Smooth muscle cell (in vitro differentiated cells): Measurements from ENCODE around the gene ADCY1. TPM values are rescaled to one million over a fixed set of nuclear protein-coding genes. Genes with fewer than 3 reads are reported as not detected.

Source experiments
- DNase-seq: peaks from one replicate; lab custom pipeline; 2025; ENCODE audit not compliant: unreplicated experiment; lab: John Stamatoyannopoulos, UW
- H2AFZ ChIP-seq: fragments of 200-600 bp; sonication (generic); 2 replicates; pipeline ENCODE4 v1.6.0; 2016; ENCODE audit warnings: antibody characterized with exemption, low read depth, mild to moderate bottlenecking
- H3F3A ChIP-seq: fragments of 200-600 bp; sonication (generic); 2 replicates; pipeline ENCODE4 v1.6.0; 2017; ENCODE audit warnings: antibody characterized with exemption, low read depth
- H3K27ac ChIP-seq: fragments of 200-600 bp; sonication (generic); 2 replicates; pipeline ENCODE4 v1.5.1; 2016; ENCODE audit warnings: low read depth, mild to moderate bottlenecking
- H3K27me3 ChIP-seq: fragments of 200-600 bp; sonication (generic); 2 replicates; pipeline ENCODE4 v1.6.1; 2016; ENCODE audit warnings: low read depth, mild to moderate bottlenecking
- H3K36me3 ChIP-seq: fragments of 200-600 bp; sonication (generic); 2 replicates; pipeline ENCODE4 v1.5.1; 2016; ENCODE audit warnings: low read depth
- H3K4me1 ChIP-seq: fragments of 200-600 bp; sonication (generic); 2 replicates; pipeline ENCODE4 v1.5.1; 2016; ENCODE audit warnings: low read depth
- H3K4me2 ChIP-seq: fragments of 200-600 bp; sonication (generic); 2 replicates; pipeline ENCODE4 v1.6.0; 2016; ENCODE audit warnings: mild to moderate bottlenecking
- H3K4me3 ChIP-seq: fragments of 200-600 bp; sonication (generic); 2 replicates; pipeline ENCODE4 v1.5.1; 2016; ENCODE audit warnings: mild to moderate bottlenecking
- H3K79me2 ChIP-seq: fragments of 200-600 bp; sonication (generic); 2 replicates; pipeline ENCODE4 v1.6.0; 2016; ENCODE audit warnings: low read depth, mild to moderate bottlenecking
- H3K9ac ChIP-seq: fragments of 200-600 bp; sonication (generic); 2 replicates; pipeline ENCODE4 v1.6.0; 2016; ENCODE audit warnings: low read depth
- H3K9me3 ChIP-seq: fragments of 200-600 bp; sonication (generic); replicated peaks from 2 replicates; pipeline ENCODE4 v1.5.1; 2016; ENCODE audit warnings: low read depth
- H4K20me1 ChIP-seq: fragments of 200-600 bp; sonication (generic); 2 replicates; pipeline ENCODE4 v1.6.0; 2016; ENCODE audit warnings: low read depth
- WGBS: methylation state at CpG from one replicate; pipeline ENCODE4 v1.1.7; 2016; ENCODE audit warnings: low lambda C conversion rate; 5-methylcytosine and 5-hydroxymethylcytosine counted together
- polyA plus RNA-seq: library from polyadenylated mRNA; unstranded; fragments of >200 nt; fragmentation: Nextera tagmentation; extraction: Ambion mirVana; gene quantifications from 2 replicates; pipeline ENCODE4 v1.2.1, GENCODE V29; 2016
- total RNA-seq: library from RNA; depleted of rRNA; stranded (reverse); fragments of >200 nt; gene quantifications from 2 replicates; pipeline ENCODE4 v1.2.3, GENCODE V29; 2014
- TF ChIP-seq, protein P1 (sequence below): fragments of 200-600 bp; sonication (generic); IDR thresholded peaks from 2 replicates; pipeline ENCODE4 v1.5.1; 2017; ENCODE audit warnings: borderline replicate concordance, mild to moderate bottlenecking, antibody characterized with exemption; ENCODE audit not compliant: insufficient read depth, poor library complexity, severe bottlenecking

Gene ADCY1
- total and polyA plus RNA-seq, 2 experiments from 2014 or later = 0.22 TPM; not detected in 1

DNA sequence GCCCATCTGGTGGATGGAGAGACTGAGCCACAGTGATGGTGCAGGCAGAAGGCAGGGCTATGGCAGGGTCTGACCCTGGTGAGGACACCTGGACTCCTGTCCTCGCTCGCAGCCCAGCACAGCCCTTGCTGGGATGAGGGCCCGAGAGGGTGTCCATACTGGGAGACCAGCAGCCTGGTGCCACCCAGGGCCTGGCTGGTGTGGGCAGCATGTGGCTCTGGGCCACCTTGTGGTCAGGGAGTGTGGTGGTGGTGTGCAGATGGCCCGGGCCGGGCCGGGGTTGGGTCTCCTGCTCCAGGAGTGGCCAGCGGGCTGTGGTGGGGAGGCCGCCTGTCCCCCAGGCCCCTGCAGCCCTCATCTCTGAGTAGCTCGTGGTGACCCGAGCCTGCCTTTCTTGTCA is 14.9 kb downstream of the ADCY1 start:
- H3K4me2 ChIP-seq = no peak overlapping the region
- no peak overlapping the region for H3K9ac ChIP-seq
- TF ChIP-seq, protein P1, sequence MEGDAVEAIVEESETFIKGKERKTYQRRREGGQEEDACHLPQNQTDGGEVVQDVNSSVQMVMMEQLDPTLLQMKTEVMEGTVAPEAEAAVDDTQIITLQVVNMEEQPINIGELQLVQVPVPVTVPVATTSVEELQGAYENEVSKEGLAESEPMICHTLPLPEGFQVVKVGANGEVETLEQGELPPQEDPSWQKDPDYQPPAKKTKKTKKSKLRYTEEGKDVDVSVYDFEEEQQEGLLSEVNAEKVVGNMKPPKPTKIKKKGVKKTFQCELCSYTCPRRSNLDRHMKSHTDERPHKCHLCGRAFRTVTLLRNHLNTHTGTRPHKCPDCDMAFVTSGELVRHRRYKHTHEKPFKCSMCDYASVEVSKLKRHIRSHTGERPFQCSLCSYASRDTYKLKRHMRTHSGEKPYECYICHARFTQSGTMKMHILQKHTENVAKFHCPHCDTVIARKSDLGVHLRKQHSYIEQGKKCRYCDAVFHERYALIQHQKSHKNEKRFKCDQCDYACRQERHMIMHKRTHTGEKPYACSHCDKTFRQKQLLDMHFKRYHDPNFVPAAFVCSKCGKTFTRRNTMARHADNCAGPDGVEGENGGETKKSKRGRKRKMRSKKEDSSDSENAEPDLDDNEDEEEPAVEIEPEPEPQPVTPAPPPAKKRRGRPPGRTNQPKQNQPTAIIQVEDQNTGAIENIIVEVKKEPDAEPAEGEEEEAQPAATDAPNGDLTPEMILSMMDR = no peak
- 87% methylated on average over 10 of the region's 10 CpGs for WGBS
- no peaks in the 10 kb centered on the region for H3K27me3 ChIP-seq
- H3F3A ChIP-seq = no peaks in the 10 kb centered on the region
- no peak for DNase-seq
- H3K4me3 ChIP-seq = no peak overlapping the region
- H3K4me1 ChIP-seq = no peaks in the 10 kb centered on the region
- no peak overlapping the region for H2AFZ ChIP-seq
- H3K36me3 ChIP-seq = no peaks in the 10 kb centered on the region
- no peaks in the 10 kb centered on the region for H3K79me2 ChIP-seq
- H4K20me1 ChIP-seq = no peaks in the 10 kb centered on the region
- no peaks in the 10 kb centered on the region for H3K9me3 ChIP-seq
- H3K27ac ChIP-seq = no peak overlapping the region

- 91% methylated on average over 17 of the region's 17 CpGs for WGBS
- DNase-seq = no peak
Measured at GRCh38 chr7:45589915-45590678, 15.9 kb downstream of the ADCY1 start.

DNA sequence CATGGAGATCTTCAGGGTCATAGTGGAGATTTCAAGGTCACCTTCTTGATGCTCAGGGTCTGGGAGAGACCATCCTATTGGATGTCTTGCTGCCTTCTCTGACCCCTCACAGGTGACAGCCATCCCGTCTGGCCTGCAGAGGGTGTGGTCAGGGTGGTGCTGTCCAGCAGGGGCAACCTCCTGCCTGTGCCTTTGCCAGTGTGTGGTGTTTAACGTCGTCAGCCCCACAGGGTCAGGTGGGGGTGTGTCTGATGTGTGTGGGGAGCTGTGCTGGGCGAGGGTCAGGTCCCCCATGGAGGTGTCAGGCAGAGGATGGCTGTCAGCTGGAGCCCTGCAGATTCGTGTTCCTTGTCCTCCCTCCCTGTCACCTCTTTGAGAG is 16.5 kb downstream of the ADCY1 start:
- no peak for DNase-seq
- 70% methylated on average over 5 of the region's 5 CpGs for WGBS

More at GRCh38 chr7:45589915-45590678, 15.9 kb downstream of the ADCY1 start:
- H4K20me1 ChIP-seq = no peaks in the 10 kb centered on the region
- H3K79me2 ChIP-seq = no peaks in the 10 kb centered on the region
- no peaks in the 10 kb centered on the region for H3K27me3 ChIP-seq
- no peaks in the 10 kb centered on the region for H3F3A ChIP-seq
- no peak overlapping the region for H2AFZ ChIP-seq
- no peaks in the 10 kb centered on the region for H3K9me3 ChIP-seq
- H3K4me1 ChIP-seq = no peaks in the 10 kb centered on the region
- no peak overlapping the region for H3K4me2 ChIP-seq
- no peaks in the 10 kb centered on the region for H3K36me3 ChIP-seq
- TF ChIP-seq, protein P1 = no peak
- H3K4me3 ChIP-seq = no peak overlapping the region
- no peak overlapping the region for H3K9ac ChIP-seq
- no peak overlapping the region for H3K27ac ChIP-seq

More for the DNA sequence above, 16.5 kb downstream of the ADCY1 start:
- no peaks in the 10 kb centered on the region for H3K36me3 ChIP-seq
- H3K9ac ChIP-seq = no peak overlapping the region
- H3F3A ChIP-seq = no peaks in the 10 kb centered on the region
- H3K27ac ChIP-seq = no peak overlapping the region
- TF ChIP-seq, protein P1 = no peak
- H4K20me1 ChIP-seq = no peaks in the 10 kb centered on the region
- no peaks in the 10 kb centered on the region for H3K9me3 ChIP-seq
- H3K4me3 ChIP-seq = no peak overlapping the region
- no peaks in the 10 kb centered on the region for H3K79me2 ChIP-seq
- no peaks in the 10 kb centered on the region for H3K27me3 ChIP-seq
- H2AFZ ChIP-seq = no peak overlapping the region
- no peaks in the 10 kb centered on the region for H3K4me1 ChIP-seq
- no peak overlapping the region for H3K4me2 ChIP-seq
